GM20431 (cell line): ENCODE measurements around the gene RESP18.
"Not testable (repeated sequence)": the region's sequence is repeated elsewhere in the genome, so short reads cannot be mapped to it uniquely, and the experiment has no call there.

Experiments used
- in situ Hi-C: fragments of 300-500 bp; cut with MseI, MboI; formaldehyde crosslinking; loops from one replicate; pipeline ENCODE4 v1.15.0; 2020; ENCODE audit warnings: low sequenced_read_pairs; ENCODE audit not compliant: unreplicated experiment

The RESP18 gene

DNA sequence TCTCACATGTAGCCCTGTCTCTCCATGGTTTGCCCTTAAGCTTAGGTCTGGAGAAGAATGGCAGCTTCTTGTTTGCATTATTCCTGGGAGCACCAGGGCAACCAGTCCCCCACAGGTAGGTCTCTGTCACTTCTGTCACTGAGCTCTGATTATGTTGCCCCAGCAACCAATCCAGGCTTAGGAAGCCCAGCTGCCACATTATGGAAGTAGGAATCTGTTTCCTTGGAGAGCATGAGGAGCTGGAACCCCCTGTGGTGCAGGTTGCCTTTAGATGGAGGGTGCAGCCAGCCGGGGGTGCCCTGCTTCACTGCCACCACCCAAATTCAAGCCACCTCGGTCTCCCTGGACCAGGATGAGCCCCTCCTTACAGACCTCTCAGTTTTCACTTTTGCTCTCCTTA lies 4.8 kb downstream of the RESP18 start:
- in situ Hi-C loops, result no loop called here

DNA sequence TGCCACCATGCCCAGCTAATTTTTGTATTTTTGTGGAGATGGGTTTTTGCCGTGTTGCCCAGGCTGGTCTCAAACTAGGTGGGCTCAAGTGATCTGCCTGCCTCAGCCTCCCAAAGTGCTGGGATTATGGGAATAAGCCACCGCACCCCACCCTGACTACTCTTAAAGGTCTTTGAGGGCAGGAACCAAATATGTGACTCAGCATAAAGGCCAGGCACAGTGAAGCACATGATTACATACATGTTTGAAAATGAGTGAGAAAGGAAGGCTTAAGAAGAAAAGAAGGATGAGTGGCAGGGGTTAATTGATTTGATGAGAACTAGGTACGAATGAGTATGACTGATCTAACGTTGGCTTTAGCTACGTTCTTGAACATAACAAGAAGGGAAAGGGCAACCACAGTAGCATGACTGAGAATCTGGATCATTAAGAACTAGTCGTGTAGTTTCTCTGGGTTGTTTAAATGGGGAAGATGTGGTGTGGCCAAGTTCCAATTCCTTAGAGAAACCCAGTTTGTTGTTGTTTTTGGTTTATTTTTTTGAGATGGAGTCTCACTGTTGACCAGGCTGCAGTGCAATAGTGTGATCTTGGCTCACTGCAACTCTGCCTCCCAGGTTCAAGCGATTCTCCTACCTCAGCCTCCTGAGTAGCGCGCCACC lies 6.8 kb downstream of the RESP18 start:
- in situ Hi-C loops, result no loop called here

DNA sequence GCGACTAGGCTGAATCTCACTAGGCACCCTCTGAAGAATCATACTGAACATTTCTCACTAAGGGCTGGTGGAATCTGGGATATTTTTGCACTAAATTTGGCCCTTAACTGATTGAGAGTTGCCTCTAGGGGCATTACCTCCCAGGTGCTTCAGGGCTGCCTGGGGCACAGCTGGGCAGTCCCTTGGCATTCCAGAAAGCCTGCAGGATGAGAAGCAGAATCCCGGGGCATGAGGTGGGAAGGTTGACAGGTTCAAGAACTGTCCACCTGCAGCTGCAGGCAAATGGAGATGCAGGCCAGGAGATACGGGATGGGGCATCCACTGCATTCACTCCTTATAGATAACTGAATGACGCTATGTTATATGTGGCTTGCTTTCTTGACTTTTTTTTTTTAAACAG lies 7.4 kb downstream of the RESP18 start:
- in situ Hi-C loops, result no loop called here

DNA sequence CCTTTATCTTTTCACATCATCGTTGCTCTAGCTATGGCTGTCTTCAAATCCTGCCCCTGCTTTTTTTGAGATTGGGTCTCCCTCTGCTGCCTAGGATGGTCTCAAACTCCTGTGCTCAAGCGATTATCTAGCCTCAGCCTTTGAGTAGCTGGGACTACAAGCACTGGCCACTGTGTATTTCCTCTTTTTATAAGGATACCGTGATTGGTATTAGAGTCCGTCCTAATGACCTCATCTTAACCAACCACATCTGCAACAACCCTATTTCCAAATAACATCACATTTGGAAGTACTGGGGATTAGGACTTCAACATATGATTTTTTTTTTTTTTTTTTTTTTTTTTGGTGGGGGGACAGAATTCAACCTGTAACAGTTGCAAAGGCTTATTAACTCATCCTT lies 9.1 kb downstream of the RESP18 start:
- in situ Hi-C loops, result no loop called here

DNA sequence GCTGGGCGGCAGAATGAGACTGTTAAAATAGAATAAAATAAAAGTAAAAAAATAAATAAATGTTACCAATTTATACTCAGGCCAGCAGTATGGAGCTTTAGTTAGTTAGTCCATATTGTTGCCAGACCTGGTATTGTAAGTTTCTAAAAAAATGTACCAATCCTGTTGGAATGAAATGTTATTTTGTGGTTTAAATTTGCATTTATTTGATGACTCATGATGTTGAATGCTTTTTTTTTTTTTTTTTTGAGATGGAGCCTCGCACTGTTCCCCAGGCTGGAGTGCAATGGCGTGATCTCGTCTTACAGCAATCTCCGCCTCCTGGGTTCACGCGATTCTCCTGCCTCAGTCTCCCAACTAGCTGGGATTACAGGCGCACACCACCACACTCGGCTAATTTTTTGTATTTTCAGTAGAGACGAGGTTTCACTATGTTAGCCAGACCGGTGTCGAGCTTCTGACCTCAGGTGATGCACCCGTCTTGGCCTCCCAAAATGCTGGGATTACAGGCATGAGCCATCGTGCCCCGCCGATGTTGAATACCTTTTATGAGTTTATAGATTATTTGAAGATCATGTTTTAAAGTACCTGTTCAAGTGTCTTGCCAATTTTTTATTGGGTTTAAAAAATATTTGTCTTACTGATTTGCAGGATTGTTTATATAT lies 17.6 kb downstream of the RESP18 start:
- in situ Hi-C loops, result no loop called here

DNA sequence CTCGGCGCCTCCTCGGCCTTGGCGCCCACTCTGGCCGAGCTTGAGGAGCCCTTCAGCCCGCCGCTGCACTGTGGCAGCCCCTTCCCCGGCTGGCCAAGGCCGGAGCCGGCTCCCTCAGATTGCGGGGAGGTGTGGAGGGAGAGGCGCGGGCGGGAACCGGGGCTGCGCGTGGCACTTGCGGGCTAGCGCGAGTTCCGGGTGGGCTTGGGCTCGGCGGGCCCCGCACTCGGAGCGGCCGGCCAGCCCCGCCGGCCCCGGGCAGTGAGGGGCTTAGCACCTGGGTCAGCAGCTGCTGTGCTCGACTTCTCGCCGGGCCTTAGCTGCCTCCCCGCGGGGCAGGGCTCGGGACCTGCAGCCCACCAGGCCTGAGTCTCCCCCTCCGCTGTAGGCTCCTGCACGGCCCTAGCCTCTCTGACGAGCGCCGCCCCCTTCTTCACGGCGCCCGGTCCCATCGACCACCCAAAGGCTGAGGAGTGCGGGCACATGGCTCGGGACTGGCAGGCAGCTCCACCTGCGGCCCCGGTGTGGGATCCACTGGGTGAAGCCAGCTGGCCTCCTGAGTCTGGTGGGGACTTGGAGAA lies 19.8 kb downstream of the RESP18 start:
- in situ Hi-C loops, result not testable (repeated sequence)

DNA sequence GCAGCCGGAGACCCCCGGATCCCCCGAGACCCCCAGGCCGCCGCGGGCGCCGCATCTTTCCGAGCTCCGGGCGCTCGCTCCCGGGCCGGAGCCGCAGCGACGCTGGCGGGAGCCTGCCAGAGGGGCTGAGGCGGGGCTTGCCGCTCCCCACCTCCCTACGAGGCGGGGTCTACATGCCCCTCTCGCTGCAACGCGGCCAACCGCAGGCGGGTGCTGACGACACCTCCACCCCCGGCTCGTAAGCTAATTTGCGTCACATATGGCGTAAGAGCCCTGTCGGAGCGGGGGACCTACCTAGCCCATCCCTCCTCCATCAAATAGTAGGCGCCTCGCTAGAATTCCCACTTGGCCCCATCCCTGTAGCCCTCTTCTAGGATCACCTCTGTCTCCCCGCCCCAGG lies 23.3 kb downstream of the RESP18 start, which contains the start of gene PTPRN:
Gene PTPRN (minus strand): TSS at position 124 of the 400 bp plus-strand sequence. CDS start 69 bp downstream, at position 55.
- in situ Hi-C loops, result loop anchor here (10.0 kb wide), 1 partner anchor 154 kb away; no protein-coding TSS in a partner anchor

DNA sequence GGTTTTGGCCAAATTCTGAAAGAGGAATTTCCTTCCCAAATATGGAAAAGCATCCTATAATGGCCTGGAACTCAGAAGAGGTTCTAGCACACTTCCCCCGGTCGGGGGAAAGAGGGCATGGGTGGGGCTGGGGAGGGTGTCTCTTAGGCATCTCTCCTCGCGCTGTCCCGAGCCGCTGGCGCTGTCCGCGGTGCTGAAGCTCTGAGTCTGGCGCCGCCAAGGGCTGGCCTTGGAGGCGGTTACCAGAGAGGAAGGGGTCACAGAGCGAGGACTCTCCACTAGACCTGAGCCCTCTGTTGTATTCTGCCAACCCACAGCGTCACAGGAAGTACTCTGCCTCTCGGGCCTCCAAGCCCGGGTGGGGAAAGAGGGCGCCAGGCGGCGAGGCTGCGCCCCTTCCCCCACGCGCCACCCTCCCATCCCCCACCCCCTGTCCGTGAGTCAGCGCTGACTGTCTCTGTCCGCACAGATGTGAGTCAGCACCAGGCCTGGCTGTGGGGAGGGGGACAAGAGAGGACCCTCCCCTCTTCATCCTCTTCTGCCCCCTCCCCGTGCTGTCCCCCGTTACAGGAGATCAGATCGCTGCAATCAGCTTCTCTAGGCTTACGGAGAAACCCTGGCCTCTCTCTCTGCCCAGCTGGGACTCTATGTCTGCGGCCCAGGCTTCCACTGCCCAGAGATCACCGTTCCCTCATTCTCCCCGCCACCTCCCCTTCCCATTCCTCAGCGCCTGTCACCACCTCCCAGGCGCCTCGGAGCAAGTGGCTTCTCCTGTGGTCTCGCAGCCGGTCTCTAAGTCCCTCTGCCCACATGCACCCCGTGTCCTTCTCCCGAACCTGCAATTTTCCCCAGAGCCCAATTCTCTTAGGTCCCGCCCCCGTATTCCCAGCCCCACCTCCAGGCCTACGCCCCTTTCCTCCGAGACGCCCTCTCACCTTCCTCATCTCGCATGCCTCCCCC lies 24.1 kb downstream of the RESP18 start:
- in situ Hi-C loops, result loop anchor here (10.0 kb wide), 1 partner anchor 154 kb away; no protein-coding TSS in a partner anchor

DNA sequence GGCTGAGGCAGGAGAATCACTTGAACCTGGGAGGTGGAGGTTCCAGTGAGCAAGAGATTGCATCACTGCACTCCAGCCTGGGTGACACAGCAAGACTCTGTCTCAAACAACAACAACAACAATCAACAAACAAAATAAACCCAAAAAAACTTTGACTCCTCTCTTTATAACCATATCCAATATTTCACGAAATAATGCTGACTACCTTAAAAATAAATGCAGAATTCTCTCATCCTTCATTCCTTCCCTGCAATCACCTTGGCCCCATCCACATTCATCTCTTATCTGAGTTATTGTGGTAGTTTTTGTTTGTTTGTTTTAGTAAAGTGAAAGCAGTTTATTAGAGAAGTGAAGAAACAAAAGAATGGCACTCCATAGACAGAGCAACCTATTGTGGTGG lies 26.5 kb downstream of the RESP18 start:
- in situ Hi-C loops, result loop anchor here (10.0 kb wide), 1 partner anchor 151 kb away; no protein-coding TSS in a partner anchor

DNA sequence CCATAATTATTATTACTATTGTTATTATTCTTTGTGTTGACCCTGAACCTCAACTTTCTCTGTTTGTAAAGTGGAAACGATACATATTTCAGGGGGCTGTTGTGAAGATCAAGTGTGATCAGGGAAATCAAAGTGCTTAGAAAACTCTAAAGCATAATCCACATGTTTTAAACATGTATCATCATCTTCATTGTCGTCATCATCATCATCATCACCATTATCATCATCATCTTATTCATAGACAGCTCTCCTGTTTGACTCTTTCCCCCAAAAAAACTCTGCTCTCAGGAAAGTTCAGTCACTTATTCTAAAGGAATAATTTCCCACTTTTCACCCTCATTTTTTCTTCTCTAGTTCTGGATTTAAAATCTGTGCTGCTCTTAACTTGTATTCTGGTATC lies 28.3 kb downstream of the RESP18 start:
- in situ Hi-C loops, result loop anchor here (10.0 kb wide), 1 partner anchor 149 kb away; no protein-coding TSS in a partner anchor

DNA sequence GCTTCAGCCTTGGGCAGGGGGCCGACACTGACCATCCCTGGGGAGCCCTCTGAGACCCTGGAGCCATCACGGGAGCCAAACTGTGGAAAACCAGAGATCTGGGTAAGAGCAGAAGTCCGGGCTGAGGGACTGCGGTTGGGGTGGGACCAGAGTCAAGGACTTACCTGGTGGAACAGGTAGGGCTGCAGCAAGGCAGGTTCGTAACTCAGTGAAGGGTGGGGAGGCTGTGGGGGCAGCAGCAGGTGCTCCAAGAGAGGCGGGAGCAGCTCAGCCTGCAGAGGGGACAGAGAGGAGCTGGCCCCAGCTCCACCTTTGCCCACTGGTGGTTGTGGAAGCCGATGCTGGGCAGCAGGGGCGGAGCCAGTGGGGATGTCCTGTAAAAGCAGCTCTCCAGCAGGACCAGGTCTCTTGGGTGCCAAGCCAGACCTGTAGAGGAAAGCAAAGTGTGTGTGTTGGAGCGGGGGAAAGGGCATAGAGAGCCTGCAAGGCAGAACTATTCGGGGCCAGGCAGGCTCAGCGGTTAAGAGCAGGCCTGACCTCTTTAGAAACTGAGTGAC lies 30.1 kb downstream of the RESP18 start:
- in situ Hi-C loops, result loop anchor here (10.0 kb wide), 1 partner anchor 148 kb away; no protein-coding TSS in a partner anchor

DNA sequence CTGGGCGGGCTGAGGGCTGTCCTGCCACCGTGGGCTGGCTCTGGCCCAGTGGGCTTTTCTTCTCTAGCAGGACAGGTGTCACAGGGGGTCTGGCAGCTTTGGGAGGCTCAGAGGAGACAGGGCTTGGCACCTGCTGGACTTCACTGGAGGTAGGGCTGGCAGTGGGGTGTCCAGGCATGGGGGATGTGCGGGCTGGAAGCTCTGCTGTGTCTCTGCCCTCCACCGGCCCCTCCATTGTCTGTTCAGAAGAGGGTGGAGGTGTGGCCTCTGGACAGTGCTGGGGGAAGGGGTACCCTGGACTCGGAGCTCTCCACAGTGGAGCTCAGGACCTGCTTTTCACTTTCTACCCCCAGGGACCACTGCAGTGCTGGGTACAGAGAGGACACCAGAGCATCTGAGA lies 32.5 kb downstream of the RESP18 start:
- in situ Hi-C loops, result loop anchor here (10.0 kb wide), 1 partner anchor 145 kb away; no protein-coding TSS in a partner anchor

DNA sequence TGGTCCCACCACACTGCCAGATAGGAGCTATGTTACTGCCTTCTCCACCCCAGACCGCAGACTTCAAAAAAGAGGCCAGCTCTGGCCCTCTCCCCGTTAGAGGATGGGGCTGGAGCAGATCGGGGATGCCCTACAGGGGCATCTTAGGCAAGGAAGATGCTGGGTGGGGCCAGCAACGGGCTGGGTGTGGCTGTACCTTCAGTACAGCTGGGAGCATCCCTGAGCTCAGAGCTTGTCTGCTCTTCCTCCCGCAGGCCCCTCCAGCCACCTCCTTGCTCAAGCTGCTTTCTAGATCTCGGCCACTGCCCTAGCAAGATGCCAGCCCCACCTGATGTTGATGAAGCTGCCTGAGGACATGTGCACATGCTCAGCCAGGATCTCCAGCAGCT lies 33.2 kb downstream of the RESP18 start:
- in situ Hi-C loops, result no loop called here

DNA sequence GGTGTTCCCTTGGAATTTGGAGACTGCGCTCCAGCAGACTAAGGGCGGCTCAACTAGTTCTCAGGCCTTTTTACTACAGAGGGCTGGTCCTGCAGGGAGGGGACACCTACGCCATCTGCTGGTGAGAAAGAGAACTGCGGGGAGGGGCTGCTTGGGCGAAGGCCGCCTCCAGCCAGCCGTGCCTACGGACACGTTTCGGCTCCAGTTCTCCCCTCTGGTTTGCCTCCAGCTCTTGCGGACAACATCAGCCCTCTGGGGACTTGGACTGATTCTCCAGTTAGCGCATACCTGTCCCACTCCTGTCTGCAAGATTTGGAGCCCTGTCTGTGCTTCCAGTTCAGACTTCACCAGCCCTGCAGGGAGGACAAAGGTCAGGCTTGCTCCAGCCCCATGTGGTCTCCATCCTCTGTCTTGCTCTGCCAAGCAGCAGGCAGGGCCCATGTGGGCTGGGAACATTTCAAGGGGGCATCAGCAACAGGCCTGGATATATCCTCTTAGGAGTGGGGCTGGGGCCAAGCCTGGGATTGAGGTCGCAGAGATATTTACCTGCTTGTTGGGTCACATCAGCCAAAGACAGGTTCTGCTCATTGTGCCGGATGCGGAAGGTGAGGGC lies 33.7 kb downstream of the RESP18 start:
- in situ Hi-C loops, result no loop called here

DNA sequence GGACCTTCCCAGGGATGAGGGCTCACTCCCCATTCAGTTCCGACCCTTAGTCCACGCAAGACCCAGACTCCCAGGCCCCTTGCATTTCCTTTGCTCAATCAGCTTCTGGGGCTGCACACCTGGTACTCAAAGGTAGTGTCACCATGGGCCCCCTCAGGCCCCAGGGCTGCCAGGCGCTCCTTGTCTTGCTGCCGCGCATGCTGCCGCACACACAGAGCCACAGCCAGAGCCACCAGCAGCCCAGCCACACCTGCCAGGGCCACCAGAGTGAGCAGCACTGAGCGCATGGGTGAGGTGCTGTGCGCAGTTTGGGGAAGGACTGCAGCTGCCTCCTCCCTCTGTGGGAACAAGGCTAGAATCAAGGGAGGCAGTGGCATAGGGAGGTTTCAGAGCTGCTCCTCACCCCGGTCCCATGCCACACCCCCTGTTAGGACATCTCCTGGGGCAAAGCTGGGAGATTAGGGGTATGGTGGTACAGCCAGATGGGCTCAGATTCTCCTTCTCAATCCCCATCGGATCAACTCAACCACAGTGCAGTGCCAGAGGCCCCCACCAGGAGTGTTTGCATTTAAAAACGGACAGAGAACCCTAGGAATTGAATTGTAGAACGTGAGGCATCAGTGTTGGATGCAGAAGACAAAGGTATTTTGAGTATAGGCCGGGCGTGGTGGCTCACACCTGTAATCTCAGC lies 34.6 kb downstream of the RESP18 start:
- in situ Hi-C loops, result no loop called here

DNA sequence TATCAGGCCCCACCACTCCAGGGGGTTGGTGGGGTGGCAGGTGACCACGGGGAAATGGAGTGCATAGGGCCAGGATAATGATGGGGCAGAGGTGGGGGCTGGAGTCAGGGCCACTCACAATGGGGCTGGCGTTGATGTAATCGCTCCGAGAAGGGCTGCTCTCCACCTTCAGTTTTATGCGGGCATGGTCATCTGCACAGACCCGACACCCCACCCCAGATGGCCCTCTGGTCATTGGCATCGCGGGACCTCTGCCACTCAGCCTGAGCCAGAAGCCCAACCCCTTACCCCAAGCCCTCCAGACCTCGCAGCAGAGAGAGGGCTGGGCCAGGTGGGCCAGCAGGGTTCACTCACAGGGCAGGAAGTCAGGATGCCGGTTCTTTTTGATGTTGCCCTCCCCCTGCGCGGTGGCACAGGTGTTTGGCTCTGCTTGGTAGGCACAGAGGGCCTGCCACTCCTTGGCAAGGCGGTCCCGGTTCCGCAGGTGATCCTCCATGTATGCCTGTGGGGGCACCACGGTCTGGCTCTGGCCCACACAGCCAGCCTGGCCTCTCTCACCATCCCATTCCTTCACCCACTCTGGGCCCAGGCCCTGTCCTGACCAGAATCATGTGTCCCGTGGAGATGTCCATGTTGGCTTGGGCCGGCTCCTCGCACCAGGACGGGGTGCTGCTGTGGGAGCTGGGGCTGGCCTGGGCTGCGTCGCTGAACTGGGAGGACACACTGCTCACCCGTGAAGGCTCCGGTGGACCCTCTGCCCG lies 35.7 kb downstream of the RESP18 start:
- in situ Hi-C loops, result no loop called here

DNA sequence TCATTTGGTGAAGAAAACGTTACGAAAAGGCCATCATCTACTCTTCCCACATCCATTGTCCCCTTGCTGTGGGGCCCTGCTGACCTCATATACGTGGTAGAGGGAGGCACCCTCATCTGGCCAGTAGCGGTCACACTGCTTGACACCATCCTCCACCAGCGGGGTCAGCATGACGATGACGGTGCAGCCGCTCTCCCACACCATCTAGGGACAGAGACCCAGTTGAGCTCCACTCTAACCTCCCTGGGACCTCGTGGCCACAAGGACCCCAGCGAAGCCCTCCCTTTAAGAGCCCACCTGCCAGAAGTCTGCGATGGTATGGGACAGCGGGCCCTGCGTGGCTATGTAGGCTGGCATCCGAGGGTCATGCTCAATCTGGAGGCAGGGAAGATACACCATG lies 36.4 kb downstream of the RESP18 start:
- in situ Hi-C loops, result no loop called here
